DMS 273 treated with DMSO at 0.1 percent for 48 hours (cell line): ENCODE results near the gene COMMD10.
A peak's percentile ranks its signal among the peaks of the same experiment; 100 is the strongest.
"Not testable (repeated sequence)": the region's sequence is repeated elsewhere in the genome, so short reads cannot be mapped to it uniquely, and the experiment has no call there.

Source experiments
- DNase-seq: peaks from one replicate; lab custom pipeline; 2025; lab: John Stamatoyannopoulos, UW

COMMD10 gene

DNA sequence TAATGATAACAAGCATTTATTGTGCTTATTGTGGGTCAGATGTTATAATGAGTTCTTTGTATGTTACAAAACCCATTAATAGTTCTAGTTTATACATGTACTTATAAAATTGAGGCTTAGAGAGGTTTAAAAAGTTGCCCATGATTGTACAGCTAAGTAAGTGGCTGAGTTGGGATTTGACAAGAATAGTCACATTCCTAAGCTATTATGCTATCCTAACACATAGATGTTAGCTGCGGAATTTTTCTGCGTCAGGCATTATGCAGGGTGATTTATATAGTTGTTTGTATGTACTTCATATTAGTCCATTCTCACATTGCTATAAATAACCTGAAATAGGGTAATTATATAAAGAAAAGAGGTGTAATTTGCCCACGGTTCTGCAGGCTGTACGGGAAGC lies 12.5 kb downstream of the COMMD10 start:
- DNase-seq: no peak

DNA sequence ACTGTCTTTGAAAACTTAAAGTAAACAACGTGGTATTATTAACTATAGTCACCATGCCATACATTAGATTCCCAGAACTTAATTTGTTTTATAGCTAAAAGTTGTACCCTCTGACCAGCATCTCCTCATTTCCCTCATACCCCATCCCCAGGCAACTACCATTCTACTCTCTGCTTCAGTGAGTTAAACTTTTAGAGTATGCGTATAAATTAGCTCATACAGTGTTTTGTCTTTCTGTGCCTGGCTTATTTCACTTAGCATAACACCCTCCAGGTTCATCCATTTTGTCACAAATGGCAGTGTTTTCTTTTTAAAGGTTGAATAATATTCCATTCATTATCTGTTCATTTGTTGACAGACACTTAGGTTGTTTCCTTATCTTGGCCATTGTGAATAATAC lies 14.2 kb downstream of the COMMD10 start:
- no peak for DNase-seq

DNA sequence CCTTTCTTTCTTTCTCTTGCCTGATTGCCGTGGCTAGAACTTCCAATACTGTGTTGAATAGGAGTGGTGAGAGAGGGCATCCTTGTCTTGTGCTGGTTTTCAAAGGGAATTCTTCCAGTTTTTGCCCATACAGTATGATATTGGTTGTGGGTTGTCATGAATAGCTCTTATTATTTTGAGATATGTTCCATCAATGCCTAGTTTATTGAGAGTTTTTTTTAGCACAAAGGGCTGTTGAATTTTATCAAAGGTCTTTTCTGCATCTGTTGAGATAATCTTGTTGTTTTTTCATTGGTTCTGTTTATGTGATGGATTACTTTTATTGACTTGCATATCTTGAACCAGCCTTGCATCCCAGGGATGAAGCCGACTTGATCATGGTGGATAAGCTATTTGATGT lies 20.1 kb downstream of the COMMD10 start:
- DNase-seq: not testable (repeated sequence)

DNA sequence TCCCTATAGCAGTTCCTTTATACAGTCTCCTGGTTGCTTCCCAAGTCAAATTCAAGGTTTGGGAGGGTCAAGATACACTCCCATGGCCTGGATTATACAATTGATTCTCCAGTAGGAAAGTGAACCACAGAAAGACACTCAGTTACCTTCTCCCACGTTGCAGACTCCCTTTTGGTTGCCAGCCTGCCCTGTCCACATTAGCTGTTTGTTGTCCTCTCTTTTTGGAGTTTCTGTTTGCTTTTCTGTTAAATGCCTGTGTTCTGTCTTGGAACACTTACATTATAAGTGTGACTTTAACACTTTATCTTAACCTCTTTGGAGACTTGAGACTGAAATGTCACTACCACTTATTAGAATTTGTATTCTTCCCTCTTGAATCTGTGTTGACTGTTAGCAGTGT lies 30.3 kb downstream of the COMMD10 start:
- no peak for DNase-seq

DNA sequence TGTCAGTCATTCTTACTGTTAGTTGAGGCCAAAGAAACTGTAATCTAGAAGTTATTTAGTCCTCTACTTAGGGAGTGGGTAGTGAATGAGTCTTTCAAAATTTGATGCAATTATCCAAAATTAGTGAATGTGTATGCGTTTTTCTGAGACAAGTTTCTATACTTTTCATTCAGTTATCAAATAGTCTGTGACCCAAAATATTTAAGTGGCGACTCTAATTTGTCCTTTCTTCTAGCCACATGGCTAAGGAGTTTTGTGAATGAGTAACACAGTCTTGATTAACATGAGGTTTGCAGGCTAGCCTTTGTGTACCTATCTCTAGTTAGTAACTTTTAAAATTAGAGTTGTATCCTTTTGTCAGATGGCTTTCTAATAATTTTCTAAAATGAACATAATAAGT lies 45.6 kb downstream of the COMMD10 start:
- no peak for DNase-seq

DNA sequence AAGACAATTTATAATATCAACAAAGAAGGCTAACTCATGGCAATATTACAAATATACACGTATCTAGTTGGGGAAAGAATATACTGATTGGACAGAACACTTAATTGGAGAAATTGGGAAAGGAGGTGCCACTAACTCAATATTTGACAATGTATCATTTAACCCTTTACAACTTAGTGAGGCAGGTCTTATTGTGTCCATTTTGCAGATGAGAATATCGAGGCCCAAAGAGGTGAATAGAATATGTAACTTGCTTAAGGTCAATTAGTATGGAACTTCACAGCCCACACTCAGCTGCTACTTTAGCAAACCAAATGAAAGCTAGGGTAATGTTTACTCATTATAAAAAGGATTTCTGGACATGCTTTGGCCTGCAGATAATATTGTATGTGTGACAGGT lies 46.2 kb downstream of the COMMD10 start:
- DNase-seq: no peak

DNA sequence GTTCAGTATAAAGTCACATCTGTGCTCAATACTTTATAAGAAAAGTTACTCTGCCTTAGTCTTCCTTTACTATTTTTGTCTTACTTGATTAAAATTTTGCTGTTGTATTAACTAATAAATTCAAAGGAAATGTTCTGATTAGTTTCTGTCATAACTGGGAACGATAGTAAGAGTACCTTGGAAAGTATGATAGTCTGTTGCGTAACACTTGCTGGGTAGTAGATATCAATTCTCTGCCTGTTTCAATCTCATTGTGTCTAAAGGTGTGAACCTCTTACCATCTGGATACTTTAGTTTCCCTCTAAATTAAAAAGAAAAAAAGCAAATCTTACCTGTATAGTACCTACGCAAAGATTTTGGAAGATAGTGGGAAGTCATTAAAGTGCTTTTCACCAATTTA lies 48.5 kb downstream of the COMMD10 start:
- no peak for DNase-seq

DNA sequence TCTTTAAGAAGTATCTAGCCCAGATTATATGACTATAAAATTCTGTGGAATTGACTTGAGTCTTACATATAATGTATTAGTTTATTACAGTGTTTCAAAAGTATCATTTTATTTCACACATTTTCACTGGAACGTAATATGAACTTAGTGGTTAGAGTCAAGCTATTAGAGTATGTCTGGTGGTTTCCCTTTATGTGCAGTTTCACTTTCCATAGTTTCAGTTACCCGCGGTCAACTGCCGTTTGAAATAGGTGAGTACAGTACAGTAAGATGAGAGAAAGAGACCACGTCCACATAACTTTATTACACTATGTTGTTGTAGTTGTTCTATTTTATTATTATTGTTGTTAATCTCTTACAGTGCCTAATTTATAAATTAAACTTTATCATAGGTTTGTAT lies 50.5 kb downstream of the COMMD10 start:
- no peak for DNase-seq

DNA sequence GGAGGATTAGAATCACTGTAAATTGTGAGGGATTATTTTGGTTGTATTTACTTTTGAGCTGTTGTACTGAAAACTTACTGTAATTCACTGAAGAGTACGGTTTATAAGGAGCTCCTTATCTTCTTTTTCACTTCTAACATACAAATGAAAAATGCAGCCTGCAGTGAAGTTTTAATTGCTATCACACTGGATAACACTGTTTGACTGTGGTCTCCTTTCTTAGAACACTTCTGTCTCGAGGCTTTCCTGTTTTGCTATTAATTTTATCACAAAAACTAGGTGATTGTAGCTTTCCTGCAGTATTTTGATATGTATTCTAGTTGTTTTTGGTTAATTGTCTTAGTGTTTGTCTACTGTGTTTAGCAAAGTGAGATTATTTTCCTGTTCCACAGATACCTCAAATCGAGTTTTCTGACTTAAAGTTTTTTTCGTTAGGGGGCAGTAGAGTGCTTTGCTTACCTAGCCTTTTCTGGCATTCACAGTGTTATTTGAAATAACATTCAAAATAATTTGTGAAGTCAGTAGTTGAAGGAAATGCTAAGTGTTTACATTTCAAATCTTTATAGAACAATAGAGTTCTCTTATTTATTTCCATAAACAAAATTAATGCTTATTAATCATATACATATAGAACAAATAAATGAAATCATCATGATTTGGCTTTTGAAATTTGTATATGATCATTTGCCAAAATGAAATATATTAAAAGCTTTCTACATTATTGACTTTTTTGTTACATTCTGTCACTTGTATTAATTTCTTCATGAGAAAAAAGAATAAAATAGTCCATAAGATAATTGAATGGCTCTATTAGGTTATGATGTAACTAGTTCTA lies 52.9 kb downstream of the COMMD10 start:
- peak; percentile 35 for DNase-seq

DNA sequence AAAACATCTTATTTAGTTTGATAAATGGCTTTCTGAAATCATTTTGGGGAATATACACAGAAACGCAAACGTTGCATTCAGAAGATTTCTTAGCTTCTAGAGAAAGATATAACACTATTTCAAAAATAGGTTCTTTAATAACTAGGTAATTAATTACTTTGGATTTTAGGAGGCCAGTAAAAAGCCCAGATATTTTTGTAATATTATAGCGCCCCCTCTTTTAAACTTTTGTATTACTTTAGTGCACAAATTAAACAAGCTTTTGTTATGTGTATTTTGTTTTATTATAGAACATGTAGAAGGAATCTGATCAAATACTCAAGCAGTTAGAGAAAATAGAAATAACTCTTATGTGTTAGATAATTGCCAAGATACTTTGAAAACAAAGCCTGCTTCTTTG lies 57.7 kb downstream of the COMMD10 start:
- no peak for DNase-seq

DNA sequence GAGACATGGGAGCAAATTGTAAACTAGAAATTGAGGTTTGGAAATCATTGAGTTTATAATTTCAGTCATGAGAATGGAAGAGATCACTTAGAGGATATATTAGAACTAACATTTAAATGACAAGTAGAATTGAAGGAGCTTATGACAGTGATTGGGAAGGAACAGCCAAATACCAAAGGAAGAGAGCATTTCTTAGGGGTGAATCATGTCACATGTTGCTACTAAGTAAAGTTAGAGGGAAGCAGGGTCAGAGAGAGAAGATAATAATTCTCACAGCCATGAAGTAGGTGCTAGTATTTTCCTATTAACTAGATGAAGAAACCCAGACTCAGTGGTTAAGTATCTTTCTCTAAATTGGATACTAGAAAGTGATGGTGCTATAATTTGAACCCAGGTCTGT lies 59.3 kb downstream of the COMMD10 start:
- DNase-seq: no peak

DNA sequence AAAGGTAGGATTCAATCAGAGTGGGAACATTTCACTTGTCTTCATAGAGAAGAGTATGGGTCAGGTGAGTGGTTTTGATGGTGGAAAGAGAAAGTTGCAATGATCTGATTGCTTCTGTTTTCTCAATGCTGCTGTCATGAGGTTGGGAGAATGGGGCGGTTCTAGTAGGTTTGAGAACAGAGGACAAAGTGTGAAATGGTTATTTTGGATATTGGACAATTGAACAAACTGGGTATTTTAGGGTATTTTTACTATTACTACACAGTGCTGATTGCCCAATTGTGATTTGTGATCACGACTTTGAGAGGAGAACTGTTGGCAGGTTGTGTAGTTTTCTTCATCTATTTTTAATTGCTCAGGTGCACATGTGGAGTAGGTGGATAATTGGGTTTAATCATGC lies 60.2 kb downstream of the COMMD10 start:
- DNase-seq: no peak

DNA sequence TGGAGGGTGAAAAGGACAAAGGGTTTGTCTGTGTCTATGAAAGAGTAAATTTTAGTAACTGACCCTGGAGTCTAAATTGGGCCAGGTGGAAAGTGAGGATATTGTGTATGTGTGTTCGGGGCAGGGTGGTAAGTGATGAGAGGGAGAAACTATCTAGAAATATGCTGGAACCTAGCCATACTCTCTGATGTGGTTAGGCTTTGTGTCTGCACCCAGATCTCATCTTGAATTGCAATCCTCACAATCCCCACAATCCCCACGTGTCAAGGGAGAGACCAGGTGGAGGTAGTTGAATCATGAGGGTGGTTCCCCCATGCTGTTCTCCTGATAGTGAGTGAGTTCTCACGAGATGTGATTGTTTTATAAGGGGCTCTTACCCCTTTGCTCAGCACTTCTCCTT lies 60.6 kb downstream of the COMMD10 start:
- DNase-seq: no peak

DNA sequence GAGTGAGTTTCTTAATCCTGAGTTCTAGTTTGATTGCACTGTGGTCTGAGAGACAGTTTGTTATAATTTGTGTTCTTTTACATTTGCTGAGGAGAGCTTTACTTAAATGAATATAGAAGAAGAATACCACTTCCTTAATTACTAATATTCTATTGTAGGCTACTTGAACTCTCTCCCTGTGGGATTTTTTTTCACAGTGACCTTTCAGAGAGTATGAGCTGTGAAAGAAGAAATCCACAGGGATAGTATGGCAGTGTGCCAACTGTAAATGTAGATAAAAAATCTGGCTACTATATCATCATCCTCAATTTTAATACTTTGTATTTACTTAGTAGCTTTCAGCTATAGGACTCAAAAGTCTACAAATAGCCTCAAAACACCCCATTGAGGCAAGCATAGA lies 67.3 kb downstream of the COMMD10 start:
- no peak for DNase-seq

DNA sequence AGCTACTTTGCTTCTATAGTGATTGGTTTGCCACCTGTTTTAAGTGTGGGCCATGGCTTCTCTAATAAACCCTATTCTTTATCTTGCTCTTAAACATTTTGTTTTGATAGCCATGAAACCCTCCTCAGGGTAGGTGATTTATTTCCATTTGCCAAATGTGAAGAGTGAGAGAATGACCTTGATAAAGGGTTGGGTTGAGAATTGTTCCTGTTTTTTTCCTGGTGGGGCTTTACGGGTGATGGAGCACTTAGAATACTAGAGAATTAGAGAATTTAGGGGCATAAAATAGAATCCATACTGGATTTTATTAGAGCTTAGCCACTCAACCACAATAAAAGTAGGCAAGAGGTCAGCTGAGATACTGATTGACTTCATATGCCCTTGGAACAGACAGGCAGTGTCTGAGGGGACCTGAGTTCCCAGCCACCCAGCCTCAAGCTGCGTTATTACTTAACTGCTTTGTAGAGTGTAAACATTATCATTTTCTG lies 68.9 kb downstream of the COMMD10 start:
- DNase-seq: no peak

DNA sequence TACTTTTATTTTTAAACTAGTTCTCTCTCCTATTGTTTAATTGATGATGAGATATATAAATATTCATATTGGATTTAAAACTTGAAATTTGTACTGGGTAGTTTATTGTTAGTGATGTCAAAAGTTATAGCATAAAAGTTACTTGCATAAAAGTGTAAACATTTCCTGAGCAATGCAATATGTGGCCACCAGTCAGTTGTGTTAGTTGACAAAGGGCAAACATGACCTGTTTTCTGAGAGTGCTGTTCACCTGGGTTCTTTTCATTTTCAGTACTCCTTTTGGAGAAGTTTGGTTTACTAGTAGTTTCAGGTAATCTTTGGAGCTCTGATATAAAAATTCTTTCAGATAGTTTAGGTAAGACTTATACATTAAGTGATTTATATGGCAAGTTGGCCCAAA lies 69.4 kb downstream of the COMMD10 start:
- DNase-seq: no peak

DNA sequence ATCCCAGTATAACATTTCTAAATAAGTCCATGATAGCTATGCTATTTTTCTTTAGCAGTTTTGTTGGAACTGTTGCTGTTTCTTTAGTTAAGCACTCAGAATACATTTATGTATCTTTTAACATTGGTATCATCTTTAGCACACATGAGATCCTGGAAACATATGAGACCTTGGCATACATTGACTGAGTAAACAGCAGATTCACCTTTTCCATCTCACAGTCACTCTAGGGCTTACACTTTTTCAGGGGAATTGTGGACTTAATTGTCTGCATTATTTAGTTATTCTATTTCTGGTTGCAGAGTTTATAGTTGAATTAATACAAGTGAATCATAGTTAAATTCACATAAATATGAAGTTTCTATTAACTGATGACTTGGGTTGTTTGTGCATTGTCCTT lies 70.1 kb downstream of the COMMD10 start:
- DNase-seq: no peak

DNA sequence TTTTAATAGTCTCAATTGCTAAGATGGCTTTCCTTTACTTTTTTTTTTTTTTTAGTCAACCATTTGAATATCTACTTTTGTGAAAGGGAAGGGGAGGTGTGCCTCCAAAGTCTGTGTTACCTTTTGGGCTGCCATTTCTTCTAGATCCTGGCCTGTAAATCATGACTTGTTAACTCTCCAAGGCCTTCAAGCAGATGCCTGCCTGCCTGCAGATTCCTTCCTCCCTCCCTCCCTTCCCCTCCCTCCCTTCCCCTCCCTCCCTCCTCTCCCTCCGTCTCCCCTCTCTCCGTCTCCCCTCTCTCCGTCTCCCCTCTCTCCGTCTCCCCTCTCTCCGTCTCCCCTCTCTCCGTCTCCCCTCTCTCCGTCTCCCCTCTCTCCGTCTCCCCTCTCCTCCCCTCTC lies 73.1 kb downstream of the COMMD10 start:
- no peak for DNase-seq

DNA sequence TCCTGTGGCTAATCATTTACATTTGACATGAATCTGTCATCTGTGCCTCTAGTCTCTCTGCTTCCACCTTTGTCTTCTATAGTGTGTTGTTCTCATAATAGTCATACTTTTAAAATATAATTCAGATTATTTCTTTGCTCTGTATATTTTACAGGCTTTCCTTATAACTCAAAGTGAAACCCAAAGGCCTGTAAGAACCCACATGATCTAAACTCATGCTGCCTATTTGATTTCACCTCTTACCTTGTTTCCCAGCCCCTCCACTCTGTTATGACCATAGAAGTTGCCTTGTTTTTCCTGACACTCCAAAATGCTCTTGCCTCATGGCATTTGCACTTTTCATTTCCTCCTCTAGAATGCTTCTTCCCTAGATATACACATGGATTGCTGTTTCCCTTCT lies 74.2 kb downstream of the COMMD10 start:
- DNase-seq: no peak

DNA sequence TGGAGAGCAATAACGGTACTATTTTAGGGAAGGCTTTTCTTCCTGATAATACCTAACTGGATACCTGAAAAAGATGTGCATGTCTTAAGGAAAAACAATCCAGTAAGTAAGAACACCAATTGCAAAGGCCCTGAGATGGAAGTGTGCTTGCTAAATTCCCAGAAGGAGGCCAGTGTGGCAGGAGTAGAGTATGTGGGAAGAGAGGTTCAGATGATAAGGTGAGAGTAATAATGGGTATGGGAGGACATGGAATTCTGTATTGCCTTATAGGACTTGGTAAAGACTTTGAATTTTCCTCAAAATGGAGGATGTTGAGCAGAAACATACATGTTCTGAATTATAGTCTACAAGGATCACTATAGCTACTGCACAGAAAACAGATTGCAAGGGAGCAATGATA lies 89.3 kb downstream of the COMMD10 start:
- DNase-seq: no peak

DNA sequence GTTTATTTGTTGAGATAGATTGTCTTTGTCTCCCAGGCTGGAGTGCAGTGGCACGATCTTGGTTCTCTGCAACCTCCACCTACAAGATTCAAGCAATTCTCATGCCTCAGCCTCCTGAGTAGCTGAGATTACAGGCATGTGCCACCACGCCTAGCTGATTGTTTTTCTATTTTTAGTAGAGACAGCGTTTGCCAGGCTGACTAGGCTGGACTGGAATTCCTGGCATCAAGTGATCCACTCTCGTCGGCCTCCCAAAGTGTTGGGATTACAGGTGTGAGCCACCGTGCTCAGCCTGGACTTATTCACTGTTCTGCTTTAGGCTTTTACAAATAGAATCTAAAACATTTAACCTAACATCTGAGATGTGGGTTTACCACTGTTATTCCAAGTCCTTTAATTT lies 91.3 kb downstream of the COMMD10 start:
- no peak for DNase-seq

DNA sequence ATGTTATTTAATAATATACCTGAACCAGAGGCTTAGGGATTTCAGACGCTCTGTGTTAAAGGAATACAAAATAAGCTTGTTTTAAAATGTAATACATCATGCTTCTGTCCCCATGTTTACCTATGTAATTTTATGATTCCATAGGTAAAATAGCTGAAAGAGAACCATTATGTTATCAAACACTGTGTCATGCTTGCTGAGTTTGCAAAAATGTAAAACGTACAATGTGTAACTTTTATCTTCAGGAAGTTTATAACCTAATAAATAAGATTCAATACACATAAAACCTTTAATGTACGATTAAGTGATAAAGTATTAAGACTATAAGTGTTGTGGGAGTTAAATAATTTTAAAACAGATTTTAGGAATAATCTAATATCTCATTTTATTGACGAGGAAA lies 94.1 kb downstream of the COMMD10 start:
- DNase-seq: no peak

DNA sequence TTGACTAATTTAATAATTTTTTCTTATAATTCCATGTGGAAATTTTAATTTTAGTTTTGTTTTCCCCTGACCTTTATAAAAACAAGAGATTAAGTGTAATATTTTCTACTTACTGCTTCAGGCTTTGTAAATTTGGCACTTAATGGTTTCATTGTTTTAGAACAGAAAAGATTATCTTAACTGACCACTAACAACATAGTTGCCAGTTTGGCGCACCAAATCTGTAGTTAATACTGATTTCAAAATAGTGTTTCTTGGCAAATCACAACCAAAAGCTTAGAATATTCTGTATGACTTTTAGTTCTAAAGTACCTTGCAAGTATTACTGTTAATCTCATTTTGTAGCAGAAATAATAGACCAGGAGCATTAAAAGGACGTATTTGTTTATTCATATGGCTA lies 124.3 kb downstream of the COMMD10 start:
- no peak for DNase-seq

DNA sequence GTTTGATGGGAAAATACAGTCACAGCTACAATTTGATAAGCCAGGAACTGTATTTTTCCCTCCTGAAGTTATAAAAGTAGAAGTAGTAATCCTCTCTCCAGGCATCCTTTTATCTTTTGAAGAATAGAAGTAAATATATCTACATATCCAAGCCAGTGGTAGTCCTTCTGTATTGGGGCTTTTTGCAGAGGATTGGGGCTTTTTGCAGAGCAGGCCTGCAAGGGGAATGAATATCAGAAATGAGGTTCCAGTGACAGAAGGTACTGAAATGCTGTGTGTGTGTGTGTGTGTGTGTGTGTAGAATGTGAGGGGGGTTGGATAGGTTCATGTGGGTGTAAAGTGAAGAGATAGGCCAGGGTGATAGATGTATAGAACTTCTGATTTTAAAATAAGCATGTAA lies 127.4 kb downstream of the COMMD10 start:
- DNase-seq: no peak
